Progenitor cell of endocrine pancreas (in vitro differentiated cells): Measurements from ENCODE around the gene IGFL3. TPM values are rescaled to one million over a fixed set of nuclear protein-coding genes. Genes with fewer than 3 reads are reported as not detected.

ENCODE experiments used
- DNase-seq: peaks from one replicate; pipeline ENCODE4 v3.0.0; 2021; ENCODE audit warnings: low spot score; ENCODE audit not compliant: unreplicated experiment
- H3K27ac Mint-ChIP-seq: 2 replicates; pipeline ENCODE4 v1.8.0; 2021; ENCODE audit warnings: mild to moderate bottlenecking, moderate library complexity, mixed read lengths
- H3K27me3 Mint-ChIP-seq: 2 replicates; pipeline ENCODE4 v1.8.0; 2021; ENCODE audit warnings: mixed read lengths
- H3K36me3 Mint-ChIP-seq: 2 replicates; pipeline ENCODE4 v1.8.0; 2022; ENCODE audit warnings: mixed read lengths; ENCODE audit not compliant: insufficient read depth
- H3K4me1 Mint-ChIP-seq: 2 replicates; pipeline ENCODE4 v1.8.0; 2021; ENCODE audit warnings: low read depth, mixed read lengths
- H3K4me3 Mint-ChIP-seq: 2 replicates; pipeline ENCODE4 v1.8.0; 2021; ENCODE audit warnings: low read depth, mild to moderate bottlenecking, moderate library complexity, mixed read lengths
- H3K9me3 Mint-ChIP-seq: 2 replicates; pipeline ENCODE4 v1.8.0; 2021; ENCODE audit warnings: low read depth, mixed read lengths
- total RNA-seq: library from RNA; stranded (reverse); gene quantifications from 2 replicates; pipeline ENCODE4 v1.2.1, GENCODE V29; 2021
- TF ChIP-seq, protein P1 (sequence below): fragments of 200-600 bp; sonication (generic); IDR thresholded peaks from one replicate; pipeline ENCODE4 v1.5.0; 2021; ENCODE audit warnings: antibody characterized with exemption, mild to moderate bottlenecking; ENCODE audit not compliant: unreplicated experiment

Gene IGFL3
- total RNA-seq, 1 donor from 2014 or later = not detected

- Mint-ChIP-seq H3K27ac (no peak overlapping the region), H3K4me1 (peaks cover 5% of the 10 kb centered on the region)
- TF ChIP-seq, protein P1, sequence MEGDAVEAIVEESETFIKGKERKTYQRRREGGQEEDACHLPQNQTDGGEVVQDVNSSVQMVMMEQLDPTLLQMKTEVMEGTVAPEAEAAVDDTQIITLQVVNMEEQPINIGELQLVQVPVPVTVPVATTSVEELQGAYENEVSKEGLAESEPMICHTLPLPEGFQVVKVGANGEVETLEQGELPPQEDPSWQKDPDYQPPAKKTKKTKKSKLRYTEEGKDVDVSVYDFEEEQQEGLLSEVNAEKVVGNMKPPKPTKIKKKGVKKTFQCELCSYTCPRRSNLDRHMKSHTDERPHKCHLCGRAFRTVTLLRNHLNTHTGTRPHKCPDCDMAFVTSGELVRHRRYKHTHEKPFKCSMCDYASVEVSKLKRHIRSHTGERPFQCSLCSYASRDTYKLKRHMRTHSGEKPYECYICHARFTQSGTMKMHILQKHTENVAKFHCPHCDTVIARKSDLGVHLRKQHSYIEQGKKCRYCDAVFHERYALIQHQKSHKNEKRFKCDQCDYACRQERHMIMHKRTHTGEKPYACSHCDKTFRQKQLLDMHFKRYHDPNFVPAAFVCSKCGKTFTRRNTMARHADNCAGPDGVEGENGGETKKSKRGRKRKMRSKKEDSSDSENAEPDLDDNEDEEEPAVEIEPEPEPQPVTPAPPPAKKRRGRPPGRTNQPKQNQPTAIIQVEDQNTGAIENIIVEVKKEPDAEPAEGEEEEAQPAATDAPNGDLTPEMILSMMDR = no peak
These were observed 35.1 kb upstream of the IGFL3 start for GRCh38 chr19:46159418-46160232.

DNA sequence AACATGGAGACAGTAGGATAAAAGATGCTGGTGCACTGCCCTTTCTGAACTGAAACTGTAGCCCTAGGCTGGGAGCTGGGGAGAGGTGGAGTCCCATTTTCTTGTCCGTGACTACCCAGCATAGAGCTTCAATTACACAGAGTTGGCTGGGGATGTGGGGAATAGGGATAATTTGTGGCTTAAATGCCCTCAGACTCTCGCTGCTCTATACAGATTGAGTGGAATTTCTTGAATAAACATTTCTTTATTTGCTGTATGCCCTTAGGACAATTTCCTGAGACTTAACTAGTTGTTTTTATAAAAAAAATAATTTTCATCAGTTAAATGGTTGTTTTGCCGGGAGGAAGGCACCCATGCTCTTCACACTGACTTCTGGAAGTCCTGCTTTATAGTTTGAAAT, 30.7 kb upstream of the IGFL3 start:
- Mint-ChIP-seq H3K27me3 (peaks cover 16% of the 10 kb centered on the region), H3K4me1 (peaks cover 5% of the 10 kb centered on the region), H3K36me3 (no peaks in the 10 kb centered on the region), H3K9me3 (peaks cover 4% of the 10 kb centered on the region), H3K27ac (no peak overlapping the region), H3K4me3 (no peak overlapping the region)
- TF ChIP-seq, protein P1 = no peak
- DNase-seq = no peak

More at GRCh38 chr19:46159418-46160232, 35.1 kb upstream of the IGFL3 start:
- Mint-ChIP-seq H3K27me3 (no peaks in the 10 kb centered on the region), H3K9me3 (peaks cover 25% of the 10 kb centered on the region), H3K4me3 (no peak overlapping the region), H3K36me3 (peaks cover 2% of the 10 kb centered on the region)
- no peak for DNase-seq

GRCh38 chr19:46150606-46151005, 26.1 kb upstream of the IGFL3 start:
- H3K9me3 Mint-ChIP-seq = no peaks in the 10 kb centered on the region
- no peak for DNase-seq
- peaks cover 38% of the 10 kb centered on the region for H3K27me3 Mint-ChIP-seq
- TF ChIP-seq, protein P1 = no peak
- peaks cover 17% of the 10 kb centered on the region for H3K4me1 Mint-ChIP-seq
- H3K27ac Mint-ChIP-seq = no peak overlapping the region
- H3K4me3 Mint-ChIP-seq = no peak overlapping the region
- no peaks in the 10 kb centered on the region for H3K36me3 Mint-ChIP-seq

GRCh38 chr19:46147791-46148288, 23.4 kb upstream of the IGFL3 start, which contains the start of gene IGFL2:
TSS of gene IGFL2 (plus strand) at chr19:46148238. CDS start at chr19:46148279, 41 bp downstream.
- Mint-ChIP-seq H3K4me1 (peaks cover 17% of the 10 kb centered on the region), H3K36me3 (no peaks in the 10 kb centered on the region), H3K27ac (peak within 1 kb of the TSS; percentile 9), H3K4me3 (no peak within 1 kb of the TSS), H3K27me3 (peaks cover 34% of the 10 kb centered on the region), H3K9me3 (peaks cover 4% of the 10 kb centered on the region)
- TF ChIP-seq, protein P1 = no peak
- DNase-seq = no peak

GRCh38 chr19:46147166-46147740, 22.8 kb upstream of the IGFL3 start:
- Mint-ChIP-seq H3K27me3 (peaks cover 31% of the 10 kb centered on the region), H3K4me1 (peaks cover 17% of the 10 kb centered on the region), H3K36me3 (no peaks in the 10 kb centered on the region), H3K27ac (peak overlapping the region; percentile 9), H3K4me3 (no peak overlapping the region), H3K9me3 (peaks cover 4% of the 10 kb centered on the region)
- no peak for DNase-seq
- TF ChIP-seq, protein P1 = no peak
